Lower leg skin (tissue), 3 donors: ENCODE results near the gene TLCD3A.

Experiments
- CTCF ChIP-seq, 3 donors: fragments of 450-650 bp; IDR thresholded peaks; one replicate each; pipeline ENCODE4 v1.5.1; 2016; ENCODE audit warnings: antibody characterized with exemption in 3 of 3, mild to moderate bottlenecking in 3 of 3, moderate library complexity in 2 of 3
- POLR2A ChIP-seq, 2 donors: fragments of 450-650 bp; IDR thresholded peaks; one replicate each; pipeline ENCODE4 v1.6.1; 2016 to 2017; ENCODE audit warnings: antibody characterized with exemption in 2 of 2, mild to moderate bottlenecking in 1 of 2, moderate library complexity in 1 of 2

GRCh38 chr17:753418-753817 lies 21.0 kb downstream of the TLCD3A start:
- no peak for TF ChIP-seq POLR2A (IDR thresholded peaks at IDR 0.05)
- TF ChIP-seq CTCF (IDR thresholded peaks at IDR 0.05) = no peak
